ENCODE results near the gene MBD4. TPM values are rescaled to one million over a fixed set of nuclear protein-coding genes. Genes with fewer than 3 reads are reported as not detected.
A peak's percentile ranks its signal among the peaks of the same experiment; 100 is the strongest.

The MBD4 gene
- total RNA-seq, 4 donors from 2014 or later: 12.1 to 23.3 (median 16.4) TPM

DNA sequence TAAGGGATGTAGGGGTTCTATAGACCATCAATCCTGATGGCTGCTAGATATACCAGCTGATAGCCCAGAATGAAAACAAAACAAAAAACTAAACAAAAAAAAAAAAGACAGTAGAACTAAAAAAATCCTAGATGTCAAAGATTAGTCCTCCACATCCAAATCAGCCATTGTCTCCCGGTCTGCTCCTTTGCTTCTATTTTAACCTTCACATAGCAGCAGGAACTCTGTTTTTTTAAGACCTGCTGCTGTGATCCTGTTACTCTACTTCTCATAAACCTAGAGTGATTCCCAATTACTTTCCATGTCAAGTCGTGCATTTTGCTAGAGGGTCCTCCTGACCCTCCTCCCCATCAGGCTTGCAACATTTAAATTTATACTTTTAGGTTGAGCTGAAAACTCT lies 2.7 kb upstream of the MBD4 start:
- H3K36me3 ChIP-seq: peaks cover 3 to 5% (median 4%) of the 10 kb centered on the region in 4 donors
- no peaks in the 10 kb centered on the region for H3K27me3 ChIP-seq
- no peak for TF ChIP-seq EP300 (IDR thresholded peaks at IDR 0.05)
- TF ChIP-seq, protein P1, sequence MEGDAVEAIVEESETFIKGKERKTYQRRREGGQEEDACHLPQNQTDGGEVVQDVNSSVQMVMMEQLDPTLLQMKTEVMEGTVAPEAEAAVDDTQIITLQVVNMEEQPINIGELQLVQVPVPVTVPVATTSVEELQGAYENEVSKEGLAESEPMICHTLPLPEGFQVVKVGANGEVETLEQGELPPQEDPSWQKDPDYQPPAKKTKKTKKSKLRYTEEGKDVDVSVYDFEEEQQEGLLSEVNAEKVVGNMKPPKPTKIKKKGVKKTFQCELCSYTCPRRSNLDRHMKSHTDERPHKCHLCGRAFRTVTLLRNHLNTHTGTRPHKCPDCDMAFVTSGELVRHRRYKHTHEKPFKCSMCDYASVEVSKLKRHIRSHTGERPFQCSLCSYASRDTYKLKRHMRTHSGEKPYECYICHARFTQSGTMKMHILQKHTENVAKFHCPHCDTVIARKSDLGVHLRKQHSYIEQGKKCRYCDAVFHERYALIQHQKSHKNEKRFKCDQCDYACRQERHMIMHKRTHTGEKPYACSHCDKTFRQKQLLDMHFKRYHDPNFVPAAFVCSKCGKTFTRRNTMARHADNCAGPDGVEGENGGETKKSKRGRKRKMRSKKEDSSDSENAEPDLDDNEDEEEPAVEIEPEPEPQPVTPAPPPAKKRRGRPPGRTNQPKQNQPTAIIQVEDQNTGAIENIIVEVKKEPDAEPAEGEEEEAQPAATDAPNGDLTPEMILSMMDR (IDR thresholded peaks at IDR 0.05): no peak
- no peak for TF ChIP-seq POLR2A (IDR thresholded peaks at IDR 0.05; ENCODE audit: low read depth)
- TF ChIP-seq POLR2AphosphoS5 (IDR thresholded peaks at IDR 0.05): no peak
- H3K9me3 ChIP-seq: no peaks in the 10 kb centered on the region
- no peak for DNase-seq (ENCODE audit: extremely low spot score)
- peak overlapping the region in 1 of 4 donors; percentile 88 for H3K4me3 ChIP-seq
- peak overlapping the region; percentile 84 to 91 (median 88) for H3K27ac ChIP-seq (replicated peaks in 1 of 4)
- intact Hi-C loops (cut with DNase I): no loop called here
- peaks cover 38 to 60% (median 57%) of the 10 kb centered on the region in 4 donors for H3K4me1 ChIP-seq
- WGBS: 49% methylated on average over 2 of the region's 2 CpGs

DNA sequence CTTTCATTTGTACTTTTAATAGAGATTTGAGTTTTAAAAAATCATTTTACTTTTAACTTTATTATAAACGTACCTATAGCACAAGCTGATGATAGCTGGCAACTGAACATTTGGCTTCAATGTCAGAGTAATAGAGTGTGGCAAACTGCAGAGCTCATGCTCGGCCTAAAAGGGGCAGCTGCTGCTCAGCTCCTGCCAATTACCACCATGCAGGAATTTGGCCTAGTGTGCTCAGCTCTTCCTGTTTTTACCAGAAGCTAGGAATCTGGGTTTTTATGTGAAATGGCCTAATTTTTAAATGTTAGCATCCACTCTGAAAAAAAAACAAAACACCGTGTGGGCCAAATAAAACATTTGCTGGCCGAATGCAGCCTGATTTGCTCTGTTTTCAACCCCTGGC lies 2.0 kb upstream of the MBD4 start:
- H3K27ac ChIP-seq (replicated peaks in 1 of 4): peak overlapping the region; percentile 84 to 91 (median 88)
- intact Hi-C loops (cut with DNase I): no loop called here

GRCh38 chr3:129441215-129441614 lies 1.5 kb upstream of the MBD4 start:
- peak overlapping the region; percentile 77 to 93 (median 87) for H3K4me3 ChIP-seq
- peaks cover 39 to 68% (median 60%) of the 10 kb centered on the region in 4 donors for H3K4me1 ChIP-seq
- H3K27me3 ChIP-seq: no peaks in the 10 kb centered on the region
- intact Hi-C loops (cut with DNase I): no loop called here
- H3K9me3 ChIP-seq: no peaks in the 10 kb centered on the region
- TF ChIP-seq POLR2A (IDR thresholded peaks at IDR 0.05; ENCODE audit: low read depth): no peak
- DNase-seq (ENCODE audit: extremely low spot score): no peak
- H3K27ac ChIP-seq (replicated peaks in 1 of 4): peak overlapping the region; percentile 84 to 91 (median 88)
- 46% methylated on average over 9 of the region's 9 CpGs for WGBS
- peaks cover 6 to 18% (median 15%) of the 10 kb centered on the region in 4 donors for H3K36me3 ChIP-seq

More for the DNA sequence above, 2.0 kb upstream of the MBD4 start:
- no peaks in the 10 kb centered on the region for H3K9me3 ChIP-seq
- peak in 1 of 2 donors; percentile 24 for TF ChIP-seq POLR2AphosphoS5 (IDR thresholded peaks at IDR 0.05)
- TF ChIP-seq, protein P1 (IDR thresholded peaks at IDR 0.05): no peak
- TF ChIP-seq POLR2A (IDR thresholded peaks at IDR 0.05; ENCODE audit: low read depth): no peak
- no peak for DNase-seq (ENCODE audit: extremely low spot score)
- WGBS: 13% methylated on average over 4 of the region's 4 CpGs
- peak overlapping the region in 3 of 4 donors; percentile 77 to 93 (median 88) for H3K4me3 ChIP-seq
- peaks cover 6 to 12% (median 10%) of the 10 kb centered on the region in 4 donors for H3K36me3 ChIP-seq
- peaks cover 39 to 62% (median 58%) of the 10 kb centered on the region in 4 donors for H3K4me1 ChIP-seq
- no peaks in the 10 kb centered on the region for H3K27me3 ChIP-seq

DNA sequence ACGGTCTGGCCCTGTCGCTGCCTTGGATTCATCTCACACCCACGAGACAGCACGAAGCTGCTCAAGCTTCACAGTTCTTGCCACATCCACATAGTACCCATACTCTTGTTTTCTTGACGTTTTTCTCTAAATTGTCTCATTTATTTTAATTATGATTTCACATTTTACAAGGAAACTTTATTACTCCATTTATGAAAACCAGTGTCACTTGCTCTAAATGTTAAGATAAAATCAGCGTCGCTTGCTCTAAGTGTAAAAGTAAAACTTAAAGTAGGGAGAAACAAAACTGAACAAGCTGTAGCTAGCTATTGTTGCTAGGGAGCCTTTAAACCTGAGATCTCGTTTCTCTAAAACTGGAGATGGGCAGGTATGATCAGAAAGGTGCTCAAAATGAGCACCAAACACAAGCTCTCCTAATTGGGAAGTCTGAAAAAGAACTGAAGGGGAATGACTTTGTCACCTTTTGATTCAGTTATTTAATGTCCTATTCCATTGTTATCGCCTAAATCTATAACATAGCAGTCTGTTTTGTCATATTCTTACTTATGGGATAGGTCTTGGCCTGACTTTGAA lies 956 bp upstream of the MBD4 start:
- Histone ChIP-seq H3K27me3 (no peaks in the 10 kb centered on the region), H3K36me3 (peaks cover 6 to 23% (median 19%) of the 10 kb centered on the region in 4 donors), H3K4me3 (peak overlapping the region; percentile 77 to 93 (median 87)), H3K4me1 (peaks cover 39 to 73% (median 65%) of the 10 kb centered on the region in 4 donors), H3K27ac (replicated peaks in 1 of 4) (peak overlapping the region; percentile 84 to 91 (median 88)), H3K9me3 (no peaks in the 10 kb centered on the region)
- TF ChIP-seq POLR2A (IDR thresholded peaks at IDR 0.05; ENCODE audit: low read depth) (no peak), EP300 (IDR thresholded peaks at IDR 0.05) (no peak), POLR2AphosphoS5 (IDR thresholded peaks at IDR 0.05) (no peak)
- TF ChIP-seq, protein P1 (IDR thresholded peaks at IDR 0.05): no peak
- DNase-seq (ENCODE audit: extremely low spot score): no peak
- 10% methylated on average over 9 of the region's 9 CpGs for WGBS
- intact Hi-C loops (cut with DNase I): no loop called here

DNA sequence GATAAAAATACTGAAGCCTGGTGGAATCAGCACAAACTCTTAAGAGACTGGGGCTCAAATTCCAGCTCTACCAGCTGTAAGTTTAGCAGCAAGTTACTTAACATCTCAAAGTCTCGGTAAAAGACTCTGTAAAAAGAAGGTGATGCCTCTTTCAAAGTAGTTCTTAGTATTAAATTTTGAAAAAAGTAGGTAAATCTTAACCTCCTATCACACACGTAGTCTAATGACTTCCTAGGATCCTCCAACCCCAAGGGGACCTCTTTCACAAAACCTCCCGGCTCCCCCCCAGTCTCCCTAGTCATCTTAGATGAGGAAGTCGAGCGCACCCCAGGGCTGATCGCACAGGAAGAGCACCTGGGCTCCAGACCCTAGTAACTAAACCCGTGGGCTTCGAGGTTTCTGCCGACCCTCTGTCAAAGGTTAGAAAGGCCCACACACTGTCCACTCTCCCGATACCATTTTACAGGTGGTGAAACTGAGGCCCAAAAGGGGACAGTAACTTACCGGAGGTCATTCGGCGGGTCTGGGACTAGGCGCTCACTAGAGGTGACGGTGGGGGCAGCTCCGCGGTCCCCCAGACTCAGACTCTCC lies 427 bp downstream of the MBD4 start:
- Histone ChIP-seq H3K27me3 (no peaks in the 10 kb centered on the region), H3K4me3 (peak overlapping the region; percentile 77 to 93 (median 87)), H3K4me1 (peaks cover 48 to 79% (median 71%) of the 10 kb centered on the region in 4 donors), H3K36me3 (peaks cover 6 to 34% (median 26%) of the 10 kb centered on the region in 4 donors), H3K27ac (replicated peaks in 1 of 4) (peak overlapping the region; percentile 84 to 91 (median 88)), H3K9me3 (no peaks in the 10 kb centered on the region)
- DNase-seq (ENCODE audit: extremely low spot score): no peak
- no peak for TF ChIP-seq POLR2AphosphoS5 (IDR thresholded peaks at IDR 0.05)
- TF ChIP-seq, protein P1 (IDR thresholded peaks at IDR 0.05): no peak
- TF ChIP-seq POLR2A (IDR thresholded peaks at IDR 0.05; ENCODE audit: low read depth): no peak
- no peak for TF ChIP-seq EP300 (IDR thresholded peaks at IDR 0.05)
- WGBS: 2% methylated on average over 12 of the region's 17 CpGs
- intact Hi-C loops (cut with DNase I): no loop called here
